Stimulated activated naive CD4-positive, alpha-beta T cell treated with Interleukin-2 at 50 U/mL for 16 hours (primary cell): ENCODE measurements around the gene MSI2.

Experiments used
- DNase-seq: peaks from one replicate; lab custom pipeline; 2025; lab: John Stamatoyannopoulos, UW

Gene MSI2

DNA sequence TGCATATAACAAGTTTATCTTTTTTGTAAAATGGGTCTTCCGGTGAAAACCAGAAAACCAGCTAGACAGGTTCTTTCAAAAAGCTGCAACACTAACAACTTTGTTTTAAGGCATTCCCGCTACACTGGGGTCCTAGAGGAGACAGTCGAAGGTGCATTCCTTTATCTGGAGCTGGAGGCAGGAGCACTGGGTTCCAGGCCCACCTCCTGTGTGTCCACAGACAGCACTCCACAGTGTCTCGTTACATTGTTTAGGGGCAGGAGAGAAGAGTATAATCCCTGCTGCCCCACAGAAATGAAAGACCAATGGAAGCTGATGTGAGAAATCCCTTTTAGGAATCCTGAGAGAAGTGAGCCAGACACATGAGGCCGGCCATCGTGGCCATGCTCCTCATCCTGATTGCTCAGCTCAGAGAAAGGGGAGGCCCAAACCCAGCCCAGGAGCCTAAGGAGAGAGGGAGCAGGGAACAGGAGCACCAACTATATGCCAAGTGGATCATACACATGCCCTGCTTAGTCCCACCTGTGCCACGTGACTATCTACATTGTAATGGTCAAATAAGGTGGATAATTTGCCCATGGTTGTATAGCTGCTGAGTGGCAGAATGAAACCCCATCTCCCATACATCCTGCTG is 429.3 kb downstream of the MSI2 start:
- DNase-seq: no peak

DNA sequence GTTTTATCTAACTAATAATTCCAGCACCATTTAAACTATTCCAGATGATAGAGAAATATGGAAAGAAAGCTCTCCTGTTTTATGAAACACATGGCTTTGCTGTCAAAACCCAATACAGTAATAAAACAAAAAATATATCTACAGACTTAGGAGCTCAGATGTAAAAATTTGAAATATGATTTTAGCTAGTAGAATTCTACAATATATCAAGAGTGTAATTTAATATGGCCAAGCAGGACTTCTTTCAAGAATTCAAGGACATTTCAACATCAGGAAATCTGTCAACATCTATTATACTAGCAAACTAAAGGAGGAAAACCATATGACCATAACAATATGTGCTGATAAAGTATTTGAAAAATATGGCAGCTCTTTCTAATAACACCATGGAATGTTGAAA is 431.3 kb downstream of the MSI2 start:
- no peak for DNase-seq

DNA sequence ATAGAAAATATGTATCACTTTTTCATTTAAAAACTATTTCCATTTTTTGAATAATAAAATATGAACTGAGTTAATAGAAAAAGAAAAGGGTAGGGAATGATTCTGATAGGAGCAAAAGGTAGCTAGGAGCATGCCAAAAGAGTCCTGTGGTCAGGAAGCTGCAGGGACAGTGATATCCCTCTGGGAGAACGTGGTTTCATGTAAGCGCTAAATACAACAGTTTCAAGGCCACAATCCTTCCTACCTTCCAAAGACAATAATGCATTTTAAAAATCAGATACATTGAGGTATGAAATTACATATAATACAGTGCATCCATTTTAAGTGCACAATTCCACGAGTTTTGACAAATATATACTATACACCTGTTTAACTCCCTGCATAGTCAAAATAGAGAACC is 432.9 kb downstream of the MSI2 start:
- no peak for DNase-seq

DNA sequence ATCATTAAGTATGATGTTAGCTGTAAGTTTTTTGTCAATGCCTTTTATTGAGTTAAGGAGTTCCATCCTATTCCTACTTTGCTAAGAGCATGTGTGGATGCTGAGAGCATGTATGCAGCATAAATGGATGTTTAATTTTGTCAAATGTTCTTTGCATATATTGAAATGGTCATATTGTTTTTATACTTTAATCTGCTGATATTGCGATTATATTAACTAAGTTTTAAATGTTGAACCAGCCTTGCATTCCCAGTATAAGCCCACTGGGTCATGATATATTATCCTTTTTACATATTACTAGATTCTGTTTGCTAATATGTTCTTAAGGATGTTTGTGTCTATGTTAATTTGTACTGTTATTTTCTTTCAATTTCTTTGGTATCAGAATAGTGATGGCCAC is 435.6 kb downstream of the MSI2 start:
- no peak for DNase-seq

DNA sequence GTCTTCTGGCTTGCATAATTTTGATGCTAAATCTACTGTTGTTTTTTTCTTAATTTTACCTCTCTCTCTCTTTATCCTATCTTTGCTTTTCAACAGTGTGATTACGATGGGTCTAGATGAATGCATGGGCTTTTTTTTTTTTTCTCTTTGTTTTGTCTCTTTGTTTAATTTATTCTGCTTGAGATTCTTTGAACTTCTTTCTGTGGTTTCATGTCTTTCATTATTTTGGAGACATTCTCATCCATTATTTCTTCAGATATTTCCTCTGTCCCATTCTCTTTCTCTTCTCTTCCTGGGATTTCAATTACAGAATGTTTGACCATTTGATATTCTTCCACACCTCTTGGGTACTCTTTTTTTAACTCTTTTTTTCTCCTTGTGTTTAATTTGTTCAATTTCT is 436.4 kb downstream of the MSI2 start:
- DNase-seq: no peak

DNA sequence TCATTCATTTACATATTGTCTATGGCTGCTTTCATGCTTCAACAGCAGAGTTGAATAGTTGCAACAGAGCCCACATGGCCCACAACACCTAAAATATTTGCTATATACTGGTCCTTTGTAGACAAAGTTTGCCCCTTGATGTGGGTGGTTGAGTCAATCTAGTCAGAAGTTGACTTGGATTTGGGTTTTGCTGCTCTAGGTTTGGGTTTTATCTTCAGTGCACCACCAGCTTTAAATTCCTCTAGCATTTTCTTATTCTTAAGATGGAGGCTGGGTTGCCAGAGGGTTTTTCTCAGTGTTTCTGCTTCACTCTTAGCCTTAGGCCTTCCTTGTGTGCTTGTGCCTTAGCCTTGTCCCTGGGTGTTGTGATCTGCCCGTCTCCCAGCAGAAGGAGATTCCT is 437.7 kb downstream of the MSI2 start:
- DNase-seq: no peak

DNA sequence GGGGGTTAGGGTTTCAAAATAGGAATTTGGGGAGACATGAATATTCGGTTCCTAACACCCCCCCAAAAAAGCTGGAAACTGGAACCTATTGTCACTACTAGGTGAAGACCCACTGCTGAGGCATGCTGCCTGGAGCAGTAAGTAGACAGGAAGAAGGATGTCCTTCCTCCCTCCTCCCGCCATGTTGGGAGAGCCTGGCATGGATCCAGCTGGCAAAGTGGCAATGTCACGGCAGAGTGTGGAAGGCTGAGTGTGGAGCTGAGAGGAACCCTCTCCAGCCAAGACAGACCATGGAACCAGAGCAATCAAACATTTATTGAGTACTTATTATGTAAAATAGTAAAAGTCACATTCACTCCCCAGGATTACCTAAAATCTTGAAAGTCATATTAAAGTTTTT is 439.7 kb downstream of the MSI2 start:
- no peak for DNase-seq

DNA sequence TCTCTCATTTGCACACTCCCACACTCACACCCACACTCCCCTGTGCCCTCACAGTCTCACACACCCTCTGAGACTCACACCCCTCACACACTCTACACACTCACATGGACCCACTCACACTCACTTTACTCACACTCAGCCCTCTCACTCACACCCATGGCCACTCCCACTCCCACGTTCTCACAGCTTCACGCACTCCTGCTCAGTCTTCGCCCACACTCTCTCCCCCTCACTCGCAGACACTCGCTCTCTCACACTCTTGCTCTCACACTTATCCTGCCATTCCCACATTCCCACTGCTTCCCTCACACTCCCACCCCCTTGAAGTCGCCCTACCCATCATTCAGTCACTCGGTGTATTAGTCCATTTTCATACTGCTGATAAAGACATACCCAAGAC is 440.9 kb downstream of the MSI2 start:
- DNase-seq: no peak

DNA sequence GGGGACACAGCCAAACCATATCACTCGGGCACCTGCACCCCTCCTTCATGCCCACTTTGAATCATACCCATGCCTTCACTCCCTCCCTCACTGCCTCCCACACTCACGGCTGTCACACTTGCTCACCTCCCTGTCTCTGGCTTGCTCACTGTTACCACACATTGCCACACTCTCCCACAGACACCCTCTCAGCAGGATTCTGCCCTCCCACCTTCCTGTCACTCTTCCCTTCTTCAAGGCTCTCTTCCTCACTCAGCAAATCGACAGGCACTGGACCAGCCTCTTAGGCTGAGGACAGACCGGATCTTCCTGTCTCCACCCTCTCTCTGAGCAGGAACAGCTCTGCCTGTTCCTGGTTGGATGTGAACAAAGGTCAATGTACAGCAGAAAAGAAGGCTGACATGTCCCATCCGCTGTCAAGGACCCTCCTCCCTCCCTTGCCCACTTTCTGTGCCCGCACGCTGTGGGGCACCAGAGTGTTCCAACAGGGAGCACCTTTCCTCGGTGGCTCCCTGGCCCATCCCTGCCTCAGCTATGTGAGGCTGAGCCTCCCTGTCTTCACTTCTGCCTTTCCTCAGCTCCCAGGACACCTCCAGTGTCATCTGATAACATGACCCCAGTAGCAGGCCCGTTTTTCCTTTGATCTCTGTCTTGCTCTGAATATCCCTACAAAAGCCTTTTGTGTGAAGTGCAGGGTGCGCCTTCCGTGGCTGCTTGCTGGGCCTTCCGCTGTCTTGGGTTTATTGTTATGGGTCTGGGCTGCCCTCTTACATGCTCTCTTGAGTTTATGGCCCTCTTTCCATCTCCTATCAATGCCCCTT is 441.8 kb downstream of the MSI2 start:
- DNase-seq: peak; percentile 17

DNA sequence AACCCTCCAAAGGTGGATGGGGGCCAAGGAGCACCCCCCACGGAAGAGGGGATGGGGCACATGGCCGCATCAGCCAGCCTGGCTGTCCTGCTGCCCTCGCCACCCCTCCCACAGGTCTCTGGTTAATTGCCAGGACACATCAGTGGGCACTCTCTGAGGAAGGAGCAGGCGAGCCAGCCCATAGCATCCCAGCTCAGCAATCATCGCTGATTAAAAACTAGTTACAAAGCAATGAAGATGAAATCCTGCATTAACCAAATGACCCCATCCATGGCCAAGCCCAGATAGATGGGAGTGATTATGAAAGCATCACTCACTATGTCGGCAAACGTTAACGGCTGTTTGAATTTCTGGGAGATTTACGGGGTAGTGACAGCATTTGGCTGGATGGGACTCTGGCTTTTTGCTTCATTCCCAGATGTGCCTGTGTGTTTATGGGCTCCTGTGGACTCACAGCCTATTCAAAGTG is 443.5 kb downstream of the MSI2 start:
- DNase-seq: no peak

DNA sequence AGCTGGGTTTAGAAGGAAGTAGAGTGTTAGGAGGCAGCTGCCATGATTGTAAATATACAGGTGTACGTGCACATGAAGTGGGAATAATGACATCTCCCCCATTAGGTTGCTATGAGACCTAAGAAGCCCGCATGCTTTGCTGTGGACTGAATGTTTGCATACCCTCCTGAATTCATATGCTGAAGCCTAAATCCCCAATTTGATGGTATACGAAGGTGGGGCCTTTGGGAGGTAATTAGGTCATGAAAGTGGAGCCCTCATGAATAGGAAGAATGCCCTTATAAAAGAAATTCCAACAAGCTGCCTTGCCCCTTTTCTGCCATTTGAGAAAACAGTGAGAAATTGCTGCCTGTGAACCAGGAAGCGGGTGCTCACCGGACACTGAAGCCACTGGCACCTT is 444.8 kb downstream of the MSI2 start:
- DNase-seq: no peak

DNA sequence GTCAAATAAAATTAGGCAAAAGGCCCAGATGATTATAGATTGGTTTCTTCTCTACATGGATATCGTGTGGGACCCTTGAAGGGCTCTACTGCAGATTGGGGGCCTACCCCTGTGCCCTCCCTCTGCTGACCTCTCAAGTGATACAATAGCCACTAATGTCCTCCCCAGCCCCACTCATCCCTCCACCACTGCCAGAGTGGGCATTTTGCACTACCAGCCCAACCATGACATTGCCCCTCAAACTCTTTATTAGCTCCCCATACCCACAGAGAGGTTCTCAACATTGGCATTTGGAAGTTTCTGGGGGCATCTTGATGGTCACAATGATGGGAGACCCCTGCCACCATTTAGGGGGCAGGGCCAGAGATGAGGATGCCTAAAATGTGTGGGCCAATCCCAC is 446.9 kb downstream of the MSI2 start:
- no peak for DNase-seq

DNA sequence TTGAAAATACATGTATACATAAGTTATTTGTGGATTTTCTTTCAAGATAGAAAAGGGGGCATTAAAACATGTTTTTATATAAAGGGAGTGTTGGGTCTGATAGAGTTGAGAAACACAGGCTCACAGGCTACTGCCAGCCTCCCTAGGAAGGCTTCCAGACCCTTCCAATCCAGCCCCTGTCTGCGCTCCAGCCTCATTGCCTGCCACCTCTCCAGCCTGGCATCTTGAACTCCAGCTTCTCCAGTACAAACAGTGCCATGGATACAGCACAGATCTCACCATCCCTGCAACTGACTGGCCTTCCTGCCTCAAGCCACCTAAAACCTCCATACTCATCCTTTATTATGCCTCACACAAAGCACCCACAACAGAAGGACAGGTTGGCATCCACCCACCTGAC is 448.1 kb downstream of the MSI2 start:
- DNase-seq: no peak

DNA sequence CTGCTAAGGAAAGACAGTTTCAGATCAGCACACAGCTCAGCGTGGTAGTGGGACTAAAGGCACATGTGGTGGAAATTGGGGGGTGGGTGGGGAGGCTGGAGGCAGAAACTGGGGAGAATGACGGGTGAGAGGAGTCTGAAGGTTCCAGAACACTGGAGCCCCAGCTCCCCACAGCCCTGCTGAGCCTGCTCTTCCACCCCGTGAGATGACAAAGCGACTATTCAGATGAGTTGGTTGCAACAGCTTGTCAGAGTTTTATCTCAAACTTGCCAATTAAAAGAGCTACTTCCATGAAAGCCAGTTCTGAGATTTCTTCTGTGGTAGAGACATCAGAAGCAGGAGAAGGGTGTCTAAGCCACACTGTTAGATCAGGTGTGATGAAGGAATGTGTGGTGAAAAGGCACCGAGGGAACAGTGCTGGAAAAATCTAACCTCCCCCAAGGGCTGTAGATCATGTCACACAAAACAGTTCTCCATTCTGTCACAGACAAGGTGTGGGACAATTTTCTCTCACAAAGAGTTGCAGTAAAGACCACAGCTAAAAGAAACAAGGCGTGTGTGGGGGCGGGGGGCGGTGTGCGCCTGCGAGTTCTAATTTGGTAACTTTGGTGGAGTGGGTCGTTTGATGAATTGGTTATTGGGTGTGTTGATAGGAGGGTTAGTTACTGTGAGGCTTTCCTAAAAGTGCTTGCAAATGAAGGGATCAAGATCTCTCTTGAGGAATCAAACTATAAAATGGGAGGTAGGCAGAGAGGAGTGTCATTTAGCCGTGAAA is 449.8 kb downstream of the MSI2 start:
- no peak for DNase-seq

DNA sequence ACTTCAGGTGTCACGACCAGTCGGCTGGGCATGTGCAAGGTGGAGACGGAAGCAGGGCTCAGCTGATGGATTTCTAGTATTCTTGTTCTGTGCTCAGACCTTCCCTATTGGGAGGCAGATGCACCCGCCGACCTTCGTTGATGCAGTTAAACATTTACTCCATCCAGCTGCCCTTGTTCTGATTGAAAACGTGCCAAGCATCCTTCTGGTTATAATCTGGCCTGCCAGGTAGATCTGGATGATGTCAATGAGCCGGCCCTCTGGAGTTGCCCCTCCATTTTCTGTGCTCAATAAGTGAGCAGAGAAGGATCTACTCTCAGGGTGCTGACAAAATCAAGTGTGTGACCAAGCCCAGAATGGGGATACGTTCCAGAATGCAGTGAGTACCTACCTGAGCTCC is 450.4 kb downstream of the MSI2 start:
- no peak for DNase-seq

DNA sequence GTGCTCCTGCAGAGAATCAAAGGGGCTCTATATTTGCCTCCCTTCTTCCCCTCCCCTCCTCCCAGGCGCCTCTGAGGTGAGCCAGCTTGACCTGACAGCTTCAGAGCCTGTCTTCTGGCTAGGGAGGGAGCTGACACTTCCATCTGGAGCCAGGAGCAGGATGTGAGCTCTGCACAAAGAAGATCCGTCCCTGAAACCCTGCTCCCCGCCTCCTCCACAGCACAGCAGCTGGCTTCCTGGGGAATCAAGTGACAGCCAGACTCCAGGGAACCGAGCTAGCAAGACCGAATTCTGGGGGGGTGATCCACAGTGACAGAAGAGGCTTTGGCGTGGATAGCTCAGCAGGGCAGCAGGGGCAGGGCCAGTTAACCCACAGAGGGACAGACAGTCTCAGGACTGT is 451.6 kb downstream of the MSI2 start:
- DNase-seq: no peak

DNA sequence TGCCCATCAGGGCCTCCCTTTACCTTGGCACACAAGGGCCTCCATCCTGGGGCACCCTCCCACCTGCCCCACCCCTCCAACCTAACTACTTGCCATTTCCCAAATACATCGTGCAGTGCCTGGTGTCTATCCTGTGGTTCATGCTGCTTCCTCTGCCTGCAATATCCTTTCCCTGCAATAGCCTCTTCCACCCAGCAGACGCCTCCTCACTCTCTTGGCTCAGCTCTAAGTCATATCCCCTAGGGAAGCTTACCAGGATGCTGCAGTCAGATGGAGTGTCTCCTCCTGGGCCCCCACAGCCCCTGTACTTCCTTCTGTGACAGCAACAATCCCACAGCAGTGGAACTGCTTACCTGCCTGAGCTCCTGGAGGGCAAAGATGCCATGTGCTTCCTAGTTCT is 452.1 kb downstream of the MSI2 start:
- no peak for DNase-seq

DNA sequence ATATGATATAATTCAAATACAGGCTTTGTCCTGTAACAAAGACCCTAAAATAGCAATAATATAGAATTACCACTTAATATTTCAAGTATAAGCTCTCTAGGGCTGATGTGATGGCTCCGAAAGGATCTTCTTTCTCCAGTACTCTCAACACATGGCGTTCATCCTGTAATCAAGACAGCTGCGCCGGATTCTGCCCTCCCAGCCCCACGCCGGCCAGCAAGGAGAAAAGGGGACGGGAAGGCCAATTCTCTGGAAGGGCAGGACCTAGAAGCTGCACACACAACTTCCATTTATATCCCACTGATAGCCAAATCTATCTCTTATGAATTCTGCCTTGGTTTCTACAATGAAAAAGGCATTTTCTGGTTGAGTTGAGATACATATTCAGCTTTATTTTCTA is 456.8 kb downstream of the MSI2 start:
- no peak for DNase-seq

DNA sequence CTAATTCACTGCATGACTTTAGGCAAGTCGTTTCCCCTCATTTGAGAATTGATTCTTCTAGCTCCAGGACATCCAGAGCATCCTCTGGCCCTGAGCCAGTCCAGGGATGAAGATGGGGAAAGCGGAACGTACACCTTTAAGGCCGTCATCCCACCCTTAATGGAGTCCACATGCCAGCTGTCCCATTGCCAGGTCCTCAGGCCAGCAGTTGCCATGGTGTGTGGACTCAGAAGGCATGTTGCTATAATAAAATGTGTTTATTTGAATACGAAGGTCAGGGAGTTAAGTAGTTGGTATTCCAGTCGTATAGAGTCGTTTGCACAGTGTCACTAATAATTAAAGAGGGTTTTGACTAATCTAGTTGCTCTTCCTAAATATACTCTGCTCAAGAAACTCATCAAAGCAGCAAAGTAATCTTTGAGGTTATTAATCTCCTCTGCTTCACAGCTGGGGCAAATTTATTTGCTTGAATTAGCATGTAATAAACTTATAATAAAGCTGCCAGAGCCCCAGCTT is 458.4 kb downstream of the MSI2 start:
- no peak for DNase-seq

DNA sequence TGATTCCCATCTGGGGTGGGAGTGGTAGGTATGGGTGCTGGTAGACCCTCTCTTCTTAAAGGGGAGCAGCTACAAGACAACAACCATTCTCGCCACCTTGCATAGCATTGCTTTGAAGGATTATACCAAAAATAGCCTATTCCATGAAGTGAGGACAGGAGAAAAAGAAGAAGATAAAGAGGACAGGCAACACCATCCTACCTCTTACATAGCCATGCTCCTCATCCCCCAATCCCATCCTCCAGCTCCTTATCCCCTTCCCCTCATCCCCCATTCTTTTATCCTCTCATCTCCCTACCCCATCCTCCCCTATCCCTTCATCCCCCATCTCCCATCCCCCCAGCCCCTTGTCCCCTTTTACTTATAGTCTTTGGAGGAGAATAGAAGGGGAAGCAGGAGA is 459.7 kb downstream of the MSI2 start:
- no peak for DNase-seq

DNA sequence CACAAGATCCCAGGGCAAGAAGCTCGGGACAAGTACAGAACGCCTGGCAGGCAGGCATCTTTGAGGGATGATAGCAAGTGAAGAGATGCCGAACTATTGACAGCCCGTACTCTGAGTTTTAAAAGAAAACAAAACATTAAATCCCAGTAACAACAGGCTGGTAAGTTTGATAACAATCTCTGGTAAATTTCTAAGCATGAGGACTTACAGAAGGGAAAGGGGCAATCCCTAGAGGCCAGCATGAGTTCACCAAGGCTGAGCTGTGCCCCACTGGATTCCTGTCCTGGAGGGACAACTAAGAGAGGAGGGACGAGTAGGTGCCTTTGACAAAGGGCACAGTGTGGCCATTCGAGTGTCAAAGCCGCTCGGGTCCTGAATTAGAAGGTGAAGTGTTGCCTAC is 462.6 kb downstream of the MSI2 start:
- DNase-seq: no peak

DNA sequence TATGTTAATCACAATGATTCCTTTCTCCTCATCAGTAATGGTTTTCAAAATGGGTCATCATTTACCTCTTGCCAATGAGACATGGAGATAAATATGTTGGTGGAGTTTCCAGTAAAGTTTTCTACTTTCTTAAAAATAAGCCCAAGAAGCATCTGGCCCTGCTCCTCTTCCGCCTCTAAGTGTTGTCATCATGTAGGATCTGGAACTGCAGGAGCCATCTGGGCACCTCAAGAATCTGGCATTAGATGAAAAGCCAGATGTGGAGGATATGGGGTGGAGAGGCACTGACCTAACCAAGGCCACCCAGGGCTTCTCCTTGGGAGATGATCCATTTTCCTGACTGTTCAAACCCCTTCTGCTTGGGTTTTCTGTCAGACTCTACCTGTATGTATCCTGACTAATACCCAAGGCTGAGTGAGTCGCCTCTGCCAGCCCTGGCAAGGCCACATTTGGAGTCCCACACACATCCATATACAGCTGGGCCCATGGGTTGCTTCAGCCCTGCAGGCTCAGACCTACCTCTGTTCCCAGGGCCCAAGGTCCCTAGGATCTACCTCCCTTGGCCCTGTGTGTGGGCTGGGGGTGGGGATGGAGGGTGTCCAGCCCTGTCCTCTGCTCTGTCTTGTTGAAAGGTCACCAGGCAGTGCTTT is 464.2 kb downstream of the MSI2 start:
- no peak for DNase-seq
